ENCODE results near the gene IRAG1.

IRAG1 gene

DNA sequence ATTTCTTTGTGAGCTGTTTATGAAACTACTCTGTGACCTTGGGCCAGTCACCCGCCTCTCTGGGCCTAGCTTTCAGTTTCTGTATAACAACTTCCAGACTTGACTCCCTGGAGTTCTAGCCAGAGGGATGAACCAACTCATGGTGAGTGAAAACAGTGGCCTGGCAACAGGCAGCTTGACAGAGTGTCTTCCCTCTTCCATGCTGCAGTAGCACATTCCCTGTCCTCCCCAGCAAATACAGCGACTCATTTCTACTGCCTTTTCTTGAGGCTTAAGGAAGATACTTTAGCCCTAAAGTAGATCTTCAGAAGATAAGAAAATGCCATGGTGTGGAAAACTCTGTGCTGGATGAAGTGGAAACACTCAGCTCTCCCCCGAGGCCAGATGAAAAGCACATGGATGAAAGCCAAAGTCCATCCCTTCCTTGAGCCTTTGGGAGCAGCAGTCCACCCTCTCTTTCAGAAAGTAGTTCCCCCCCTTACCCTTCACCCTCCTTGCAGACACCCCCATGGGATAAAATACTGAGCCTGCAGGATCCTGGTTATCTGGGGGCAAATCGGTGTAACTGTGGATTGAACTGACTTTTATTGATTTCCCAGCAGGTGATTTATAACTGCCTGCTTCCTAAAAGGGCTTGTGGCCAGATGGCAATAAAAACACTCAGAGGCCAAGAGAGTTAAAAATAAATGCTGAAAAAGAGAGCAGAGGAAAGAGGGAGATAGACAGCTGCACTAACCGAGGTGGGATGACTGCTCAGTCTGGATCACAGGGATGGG is 24.1 kb downstream of the IRAG1 start:
- H3K36me3 ChIP-seq (ENCODE audit: control insufficient read depth, insufficient read depth, low read length), result no peaks in the 10 kb centered on the region
- no peak overlapping the region for H3K4me3 ChIP-seq (replicated peaks; ENCODE audit: low read depth, low read length)
- no peak for DNase-seq (ENCODE audit: extremely low read depth, insufficient read length)
- H3K27me3 ChIP-seq (replicated peaks; ENCODE audit: control insufficient read depth, insufficient read depth, low read length), result peaks cover 4% of the 10 kb centered on the region
- TF ChIP-seq, protein P1, sequence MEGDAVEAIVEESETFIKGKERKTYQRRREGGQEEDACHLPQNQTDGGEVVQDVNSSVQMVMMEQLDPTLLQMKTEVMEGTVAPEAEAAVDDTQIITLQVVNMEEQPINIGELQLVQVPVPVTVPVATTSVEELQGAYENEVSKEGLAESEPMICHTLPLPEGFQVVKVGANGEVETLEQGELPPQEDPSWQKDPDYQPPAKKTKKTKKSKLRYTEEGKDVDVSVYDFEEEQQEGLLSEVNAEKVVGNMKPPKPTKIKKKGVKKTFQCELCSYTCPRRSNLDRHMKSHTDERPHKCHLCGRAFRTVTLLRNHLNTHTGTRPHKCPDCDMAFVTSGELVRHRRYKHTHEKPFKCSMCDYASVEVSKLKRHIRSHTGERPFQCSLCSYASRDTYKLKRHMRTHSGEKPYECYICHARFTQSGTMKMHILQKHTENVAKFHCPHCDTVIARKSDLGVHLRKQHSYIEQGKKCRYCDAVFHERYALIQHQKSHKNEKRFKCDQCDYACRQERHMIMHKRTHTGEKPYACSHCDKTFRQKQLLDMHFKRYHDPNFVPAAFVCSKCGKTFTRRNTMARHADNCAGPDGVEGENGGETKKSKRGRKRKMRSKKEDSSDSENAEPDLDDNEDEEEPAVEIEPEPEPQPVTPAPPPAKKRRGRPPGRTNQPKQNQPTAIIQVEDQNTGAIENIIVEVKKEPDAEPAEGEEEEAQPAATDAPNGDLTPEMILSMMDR (IDR thresholded peaks at IDR 0.05; ENCODE audit: insufficient read depth, low read length, poor library complexity, severe bottlenecking), result no peak

DNA sequence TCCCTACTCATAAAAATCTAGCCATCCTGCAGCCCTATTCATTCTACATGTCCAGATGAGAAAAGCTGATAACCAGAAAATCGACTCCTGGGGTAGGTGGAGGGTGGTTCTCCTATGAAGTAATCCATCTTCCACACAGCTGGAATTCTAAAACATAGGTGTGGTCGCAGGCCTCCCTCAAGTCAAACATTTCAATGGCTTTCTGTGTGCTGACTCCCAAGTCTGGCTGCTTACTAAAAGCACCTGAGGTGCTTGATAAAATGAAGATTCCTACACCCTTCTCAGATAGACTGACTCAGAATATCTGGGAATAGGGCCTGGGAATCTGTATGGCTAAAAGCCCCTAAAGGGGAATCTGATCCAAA is 26.1 kb downstream of the IRAG1 start:
- TF ChIP-seq, protein P1 (IDR thresholded peaks at IDR 0.05; ENCODE audit: insufficient read depth, low read length, poor library complexity, severe bottlenecking), result no peak
- no peak for DNase-seq (ENCODE audit: extremely low read depth, insufficient read length)
- H3K27me3 ChIP-seq (replicated peaks; ENCODE audit: control insufficient read depth, insufficient read depth, low read length), result no peaks in the 10 kb centered on the region
- H3K4me3 ChIP-seq (replicated peaks; ENCODE audit: low read depth, low read length), result no peak overlapping the region
- H3K36me3 ChIP-seq (ENCODE audit: control insufficient read depth, insufficient read depth, low read length), result no peaks in the 10 kb centered on the region

DNA sequence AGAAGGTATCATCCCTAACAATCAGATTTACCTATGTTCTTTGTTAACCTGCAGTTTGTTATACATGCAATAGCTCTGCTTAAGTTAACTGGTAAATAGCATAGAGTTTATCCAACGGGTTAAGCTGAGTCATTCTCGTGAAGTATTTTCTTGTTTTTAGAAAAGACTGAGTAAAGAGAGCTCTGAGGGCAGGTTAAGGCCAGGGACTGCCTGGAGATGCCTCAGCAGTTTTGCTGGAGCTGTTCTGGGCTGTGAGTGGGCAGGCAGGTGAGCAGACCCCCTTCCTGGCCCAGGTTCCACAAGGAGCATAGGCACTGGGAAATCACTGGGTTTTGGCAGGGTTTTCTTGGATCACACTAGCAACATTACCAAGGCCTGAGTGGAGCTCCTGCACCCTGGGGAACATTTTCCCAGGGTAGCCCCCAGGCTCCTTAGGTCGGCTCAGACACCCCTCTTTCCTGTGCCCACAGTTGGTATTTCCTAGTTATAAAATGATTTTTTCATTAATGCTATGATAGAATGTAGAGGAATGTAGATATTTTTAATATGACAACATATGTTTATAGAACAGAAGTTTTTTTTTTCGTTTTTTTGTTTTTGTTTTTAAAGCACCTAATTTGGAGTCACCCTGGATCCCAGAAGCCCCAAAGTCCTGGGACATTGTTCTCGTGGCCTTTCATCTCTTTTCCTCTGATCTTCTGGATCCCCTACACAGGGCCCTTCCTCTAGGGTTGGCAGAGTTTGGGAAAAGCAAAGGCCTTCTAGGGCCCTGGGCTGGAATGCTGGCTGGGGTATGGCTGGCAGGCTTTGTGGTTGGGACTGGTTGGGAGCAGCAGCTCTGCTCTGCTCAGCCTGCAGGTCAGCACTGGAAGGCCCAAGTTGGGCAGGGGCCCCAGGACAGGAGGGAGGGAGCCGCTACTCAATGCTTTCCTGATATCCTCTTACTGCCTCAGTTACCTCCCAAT is 26.7 kb downstream of the IRAG1 start:
- H3K27me3 ChIP-seq (replicated peaks; ENCODE audit: control insufficient read depth, insufficient read depth, low read length), result no peaks in the 10 kb centered on the region

DNA sequence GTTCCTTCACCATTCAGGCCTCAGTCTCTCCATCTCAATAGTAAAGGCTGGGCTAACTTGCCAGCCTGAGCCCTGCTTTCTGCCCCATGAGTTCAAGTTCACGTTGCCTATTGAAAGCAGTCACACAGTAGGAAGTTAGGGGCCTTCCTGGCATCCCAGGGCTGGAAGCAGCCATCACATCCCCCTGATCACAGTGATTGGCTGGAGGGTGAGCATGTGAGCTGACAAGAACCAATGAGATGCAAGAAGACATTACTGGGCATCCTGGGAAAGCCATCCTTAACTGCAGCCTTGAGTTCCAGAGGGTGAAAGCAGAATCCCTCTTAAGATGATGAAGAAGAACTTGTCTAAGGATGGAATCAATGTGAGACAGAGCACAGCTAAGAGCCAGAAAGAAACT is 29.1 kb downstream of the IRAG1 start:
- DNase-seq (ENCODE audit: extremely low read depth, insufficient read length), result no peak
- Histone ChIP-seq H3K36me3 (ENCODE audit: control insufficient read depth, insufficient read depth, low read length) (no peaks in the 10 kb centered on the region), H3K4me3 (replicated peaks; ENCODE audit: low read depth, low read length) (no peak overlapping the region), H3K27me3 (replicated peaks; ENCODE audit: control insufficient read depth, insufficient read depth, low read length) (no peaks in the 10 kb centered on the region)
- TF ChIP-seq, protein P1 (IDR thresholded peaks at IDR 0.05; ENCODE audit: insufficient read depth, low read length, poor library complexity, severe bottlenecking), result no peak

More for the DNA sequence above, 26.7 kb downstream of the IRAG1 start:
- DNase-seq (ENCODE audit: extremely low read depth, insufficient read length), result no peak
- TF ChIP-seq, protein P1 (IDR thresholded peaks at IDR 0.05; ENCODE audit: insufficient read depth, low read length, poor library complexity, severe bottlenecking), result no peak
- Histone ChIP-seq H3K36me3 (ENCODE audit: control insufficient read depth, insufficient read depth, low read length) (no peaks in the 10 kb centered on the region), H3K4me3 (replicated peaks; ENCODE audit: low read depth, low read length) (no peak overlapping the region)

DNA sequence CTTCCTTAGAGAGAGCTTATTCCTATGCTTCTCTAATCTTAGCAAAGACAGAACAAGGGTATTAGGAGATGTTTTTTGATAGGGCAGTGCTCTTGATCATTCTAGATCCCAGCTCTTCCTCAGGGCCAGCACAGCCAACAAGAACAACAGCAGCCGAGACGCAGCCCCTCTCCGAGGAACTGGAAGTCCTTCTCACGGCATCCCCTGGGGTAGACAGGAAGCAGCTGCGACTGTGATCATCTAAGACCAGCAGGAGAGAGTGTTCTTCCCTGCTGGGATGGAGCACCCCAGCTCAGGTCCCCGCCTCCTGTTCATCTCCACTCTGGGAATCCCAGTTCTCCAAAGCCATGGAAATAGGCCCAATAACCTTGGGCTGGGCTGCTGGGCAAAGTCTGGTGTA is 29.6 kb downstream of the IRAG1 start:
- TF ChIP-seq, protein P1 (IDR thresholded peaks at IDR 0.05; ENCODE audit: insufficient read depth, low read length, poor library complexity, severe bottlenecking), result no peak
- DNase-seq (ENCODE audit: extremely low read depth, insufficient read length), result no peak

More for the DNA sequence above, 29.6 kb downstream of the IRAG1 start:
- Histone ChIP-seq H3K36me3 (ENCODE audit: control insufficient read depth, insufficient read depth, low read length) (no peaks in the 10 kb centered on the region), H3K27me3 (replicated peaks; ENCODE audit: control insufficient read depth, insufficient read depth, low read length) (no peaks in the 10 kb centered on the region), H3K4me3 (replicated peaks; ENCODE audit: low read depth, low read length) (no peak overlapping the region)
